Activated CD4-positive, alpha-beta T cell treated with anti-CD3 and anti-CD28 coated beads for 48 hours (primary cell): ENCODE results near the gene SYTL3.
"Not testable (repeated sequence)": the region's sequence is repeated elsewhere in the genome, so short reads cannot be mapped to it uniquely, and the experiment has no call there.

ENCODE experiments used
- DNase-seq: peaks from one replicate; pipeline ENCODE4 v3.0.0-alpha.2; 2020

Gene SYTL3

GRCh38 chr6:158622545-158623190 lies 27.2 kb upstream of the SYTL3 start:
- DNase-seq: no peak

GRCh38 chr6:158624684-158625682 lies 24.9 kb upstream of the SYTL3 start:
- no peak for DNase-seq

- DNase-seq: no peak
Measured at GRCh38 chr6:158625881-158626305, 24.0 kb upstream of the SYTL3 start.

GRCh38 chr6:158626360-158627167 lies 23.3 kb upstream of the SYTL3 start:
- no peak for DNase-seq

GRCh38 chr6:158627168-158627939 lies 22.5 kb upstream of the SYTL3 start:
- no peak for DNase-seq

GRCh38 chr6:158627940-158628211 lies 22.0 kb upstream of the SYTL3 start:
- no peak for DNase-seq

- DNase-seq: no peak
Measured at GRCh38 chr6:158628542-158628941, 21.3 kb upstream of the SYTL3 start.

- DNase-seq: peak; percentile 32
Measured at GRCh38 chr6:158629367-158630221, 20.3 kb upstream of the SYTL3 start.

- DNase-seq: no peak
Measured at GRCh38 chr6:158630938-158631616, 18.8 kb upstream of the SYTL3 start.

GRCh38 chr6:158631678-158632537 lies 17.9 kb upstream of the SYTL3 start:
- DNase-seq: no peak

- DNase-seq: not testable (repeated sequence)
Measured at GRCh38 chr6:158632538-158633119, 17.2 kb upstream of the SYTL3 start.

- no peak for DNase-seq
Measured at GRCh38 chr6:158633127-158633526, 16.7 kb upstream of the SYTL3 start.

- DNase-seq: no peak
Measured at GRCh38 chr6:158634695-158635426, 15.0 kb upstream of the SYTL3 start.

GRCh38 chr6:158635427-158636073 lies 14.3 kb upstream of the SYTL3 start:
- DNase-seq: no peak

GRCh38 chr6:158636778-158637177 lies 13.1 kb upstream of the SYTL3 start:
- DNase-seq: no peak

GRCh38 chr6:158638324-158638854 lies 11.5 kb upstream of the SYTL3 start:
- no peak for DNase-seq

GRCh38 chr6:158639056-158639455 lies 10.8 kb upstream of the SYTL3 start:
- DNase-seq: no peak

GRCh38 chr6:158640519-158640918 lies 9.3 kb upstream of the SYTL3 start:
- DNase-seq: no peak
